Non-pigmented ciliary epithelial cell (primary cell): Measurements from ENCODE around the gene SDHAF3.

Source experiments
- DNase-seq: peaks from one replicate; pipeline ENCODE4 v3.0.0-alpha.2; 2010; ENCODE audit warnings: low read depth

The SDHAF3 gene

GRCh38 chr7:97218767-97219166 lies 101.3 kb downstream of the SDHAF3 start:
- DNase-seq = no peak

DNA sequence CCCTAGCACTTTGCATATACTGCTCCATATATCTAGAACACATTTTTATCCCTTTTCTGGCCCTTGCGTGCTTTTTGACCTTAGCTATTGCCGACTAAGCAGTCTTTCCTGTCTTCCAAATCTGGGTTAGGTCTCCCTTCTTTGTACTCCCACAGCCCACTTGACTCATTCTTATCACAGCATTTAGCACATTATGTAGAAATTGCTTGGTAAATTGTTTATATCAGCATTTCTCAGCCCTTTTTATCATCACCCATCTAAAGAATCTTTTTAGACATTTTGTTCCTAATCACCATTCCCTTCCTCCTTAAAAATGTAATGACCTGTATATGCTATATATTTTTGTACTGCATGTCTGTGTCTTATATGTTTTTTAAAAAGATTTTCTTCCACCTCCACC lies 101.7 kb downstream of the SDHAF3 start:
- DNase-seq = no peak

DNA sequence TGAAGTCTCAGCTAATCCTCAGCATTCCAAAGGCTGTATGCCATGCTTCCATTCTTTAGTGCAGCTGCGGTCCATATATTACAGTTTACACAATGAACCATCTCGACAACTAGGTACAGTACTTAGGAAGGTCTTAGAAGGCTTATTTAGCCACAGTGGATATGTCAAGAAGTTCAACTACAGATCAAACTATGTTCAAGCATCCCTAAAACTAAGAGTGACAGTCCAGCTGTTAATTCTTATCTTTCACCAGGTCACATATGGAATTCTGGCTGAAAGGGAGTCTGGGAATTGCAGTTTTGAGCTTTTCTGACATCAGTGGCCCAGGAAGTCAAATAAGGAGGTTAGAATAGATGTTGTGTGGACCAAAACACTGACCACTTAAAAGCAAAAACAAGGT lies 106.8 kb downstream of the SDHAF3 start:
- DNase-seq = no peak

GRCh38 chr7:97226541-97226940 lies 109.0 kb downstream of the SDHAF3 start:
- DNase-seq = no peak
